Parathyroid adenoma (tissue), 2 donors: ENCODE data around the gene TCF23.

Experiments
- H2AFZ ChIP-seq: fragments of 300-600 bp; sonication (generic); one replicate; pipeline ENCODE4 v1.7.0; 2017; ENCODE audit warnings: antibody characterized with exemption, mild to moderate bottlenecking
- H3K27ac ChIP-seq: fragments of 300-600 bp; sonication (generic); one replicate; pipeline ENCODE4 v1.7.0; 2017
- H3K27me3 ChIP-seq: fragments of 300-600 bp; sonication (generic); one replicate; pipeline ENCODE4 v1.7.0; 2017; ENCODE audit warnings: low read length; ENCODE audit not compliant: control insufficient read depth, insufficient read depth
- H3K36me3 ChIP-seq: fragments of 300-600 bp; sonication (generic); one replicate; pipeline ENCODE4 v1.7.0; 2017; ENCODE audit warnings: low read length; ENCODE audit not compliant: control insufficient read depth, insufficient read depth
- H3K4me1 ChIP-seq: fragments of 300-600 bp; sonication (generic); one replicate; pipeline ENCODE4 v1.7.0; 2017; ENCODE audit warnings: control low read depth
- H3K4me2 ChIP-seq: fragments of 300-600 bp; sonication (generic); one replicate; pipeline ENCODE4 v1.7.0; 2017; ENCODE audit warnings: low read length
- H3K4me3 ChIP-seq: fragments of 300-600 bp; sonication (generic); one replicate; pipeline ENCODE4 v1.7.0; 2017; ENCODE audit warnings: low read depth, low read length
- H3K79me2 ChIP-seq: fragments of 300-600 bp; sonication (generic); one replicate; pipeline ENCODE4 v1.7.0; 2017; ENCODE audit warnings: control low read depth
- H3K9ac ChIP-seq: fragments of 300-600 bp; sonication (generic); one replicate; pipeline ENCODE4 v1.7.0; 2017; ENCODE audit warnings: mild to moderate bottlenecking
- H3K9me3 ChIP-seq: fragments of 300-600 bp; sonication (generic); one replicate; pipeline ENCODE4 v1.7.0; 2017; ENCODE audit warnings: low read length; ENCODE audit not compliant: control insufficient read depth
- CTCF ChIP-seq: fragments of 300-600 bp; sonication (generic); IDR thresholded peaks from one replicate; pipeline ENCODE4 v1.7.0; 2017; ENCODE audit warnings: antibody characterized with exemption, mild to moderate bottlenecking
- donor health status: primary hyperparathyroidism.

The TCF23 gene

GRCh38 chr2:27199241-27199640, 50.4 kb downstream of the TCF23 start:
- no peak overlapping the region for H2AFZ ChIP-seq
- no peaks in the 10 kb centered on the region for H3K27me3 ChIP-seq
- no peak overlapping the region for H3K4me3 ChIP-seq
- H3K9ac ChIP-seq = no peak overlapping the region
- H3K4me2 ChIP-seq = no peak overlapping the region
- no peak overlapping the region for H3K27ac ChIP-seq
- H3K9me3 ChIP-seq = no peaks in the 10 kb centered on the region
- H3K4me1 ChIP-seq = no peaks in the 10 kb centered on the region
- H3K36me3 ChIP-seq = no peaks in the 10 kb centered on the region
- no peak for TF ChIP-seq CTCF
- H3K79me2 ChIP-seq = no peaks in the 10 kb centered on the region

GRCh38 chr2:27201675-27202074, 52.9 kb downstream of the TCF23 start:
- Histone ChIP-seq H3K4me1 (no peaks in the 10 kb centered on the region), H2AFZ (no peak overlapping the region), H3K27me3 (no peaks in the 10 kb centered on the region), H3K4me3 (no peak overlapping the region), H3K4me2 (no peak overlapping the region), H3K79me2 (no peaks in the 10 kb centered on the region), H3K9me3 (no peaks in the 10 kb centered on the region), H3K27ac (no peak overlapping the region), H3K36me3 (no peaks in the 10 kb centered on the region), H3K9ac (no peak overlapping the region)
- TF ChIP-seq CTCF = no peak

- no peak overlapping the region for H3K27ac ChIP-seq
- no peak for TF ChIP-seq CTCF
- H3K36me3 ChIP-seq = no peaks in the 10 kb centered on the region
- H3K27me3 ChIP-seq = no peaks in the 10 kb centered on the region
- H2AFZ ChIP-seq = no peak overlapping the region
- H3K9me3 ChIP-seq = no peaks in the 10 kb centered on the region
- H3K4me1 ChIP-seq = no peaks in the 10 kb centered on the region
- no peak overlapping the region for H3K9ac ChIP-seq
- no peak overlapping the region for H3K4me2 ChIP-seq
- no peaks in the 10 kb centered on the region for H3K79me2 ChIP-seq
- no peak overlapping the region for H3K4me3 ChIP-seq
Observed at GRCh38 chr2:27202854-27203253, 54.0 kb downstream of the TCF23 start.

- Histone ChIP-seq H3K4me2 (no peak overlapping the region), H3K36me3 (no peaks in the 10 kb centered on the region), H3K27me3 (no peaks in the 10 kb centered on the region), H3K4me3 (no peak overlapping the region), H3K4me1 (no peaks in the 10 kb centered on the region), H3K9me3 (no peaks in the 10 kb centered on the region), H3K79me2 (no peaks in the 10 kb centered on the region), H2AFZ (no peak overlapping the region), H3K27ac (no peak overlapping the region), H3K9ac (no peak overlapping the region)
- no peak for TF ChIP-seq CTCF
Observed at GRCh38 chr2:27203741-27204140, 54.9 kb downstream of the TCF23 start.

GRCh38 chr2:27204566-27204965, 55.8 kb downstream of the TCF23 start:
- Histone ChIP-seq H3K9me3 (no peaks in the 10 kb centered on the region), H3K27ac (no peak overlapping the region), H2AFZ (no peak overlapping the region), H3K4me3 (no peak overlapping the region), H3K36me3 (no peaks in the 10 kb centered on the region), H3K79me2 (no peaks in the 10 kb centered on the region), H3K9ac (no peak overlapping the region), H3K4me2 (no peak overlapping the region), H3K4me1 (no peaks in the 10 kb centered on the region), H3K27me3 (no peaks in the 10 kb centered on the region)
- TF ChIP-seq CTCF = no peak
